ENCODE measurements around the gene ANKRD6.
"Not testable (repeated sequence)": the region's sequence is repeated elsewhere in the genome, so short reads cannot be mapped to it uniquely, and the experiment has no call there.

GRCh38 chr6:89641581-89641980, 208.6 kb downstream of the ANKRD6 start:
- TF ChIP-seq CTCF, EP300, POLR2A, POLR2AphosphoS5 (IDR thresholded peaks at IDR 0.05): not testable (repeated sequence)
